Inflammatory macrophage (primary cell): ENCODE data around the gene DTD2.

Source experiments
- DNase-seq, 2 donors: peaks; one replicate each; pipeline ENCODE4 v3.0.0-alpha.2; 2020 to 2022

DTD2 gene

GRCh38 chr14:31405106-31405505 is 52.2 kb downstream of the DTD2 start:
- DNase-seq: no peak

- no peak for DNase-seq
These were observed 53.6 kb downstream of the DTD2 start for GRCh38 chr14:31403707-31404106.

- no peak for DNase-seq
These were observed 54.4 kb downstream of the DTD2 start for GRCh38 chr14:31402764-31403439.

GRCh38 chr14:31401369-31401932 is 55.9 kb downstream of the DTD2 start:
- DNase-seq: no peak

GRCh38 chr14:31400031-31400638 is 57.2 kb downstream of the DTD2 start:
- no peak for DNase-seq
